OCI-LY3 (cell line): ENCODE results near the gene RSBN1.

Experiments used
- H2AFZ ChIP-seq: fragments of 200-600, 300-600 bp; shearing (Covaris generic); 2 replicates; pipeline ENCODE4 v1.6.0; 2014; ENCODE audit warnings: antibody characterized with exemption, low read depth, low read length
- H3K27ac ChIP-seq: fragments of 200-600, 300-600 bp; sonication (generic); 2 replicates; pipeline ENCODE4 v1.5.1; 2014; ENCODE audit warnings: mild to moderate bottlenecking, low read length, moderate library complexity, mixed read lengths
- H3K27me3 ChIP-seq: fragments of 200-600, 300-600 bp; sonication (generic); 2 replicates; pipeline ENCODE4 v1.6.1; 2014; ENCODE audit warnings: low read depth, low read length, mixed read lengths
- H3K36me3 ChIP-seq: fragments of 200-600, 300-600 bp; sonication (generic); replicated peaks from 2 replicates; pipeline ENCODE3; 2014; ENCODE audit warnings: low read depth, low read length, mixed read lengths
- H3K4me1 ChIP-seq: fragments of 300-600, 200-600 bp; sonication (generic); 2 replicates; pipeline ENCODE4 v1.6.1; 2014; ENCODE audit warnings: low read length, mixed read lengths
- H3K4me2 ChIP-seq: fragments of 200-600, 300-600 bp; sonication (generic); 2 replicates; pipeline ENCODE4 v1.6.1; 2014; ENCODE audit warnings: low read length, mixed read lengths
- H3K4me3 ChIP-seq: fragments of 300-600, 200-600 bp; sonication (generic); 2 replicates; pipeline ENCODE4 v1.5.1; 2014; ENCODE audit warnings: antibody characterized with exemption, mild to moderate bottlenecking, low read length, moderate library complexity
- H3K79me2 ChIP-seq: fragments of 300-600, 200-600 bp; shearing (Covaris generic); 2 replicates; pipeline ENCODE4 v1.6.1; 2014; ENCODE audit warnings: mild to moderate bottlenecking, low read length, mixed read lengths
- H3K9ac ChIP-seq: fragments of 300-600, 200-600 bp; shearing (Covaris generic); 2 replicates; pipeline ENCODE4 v1.6.0; 2014; ENCODE audit warnings: mild to moderate bottlenecking, low read length, moderate library complexity
- H3K9me3 ChIP-seq: fragments of 200-600, 300-600 bp; shearing (Covaris generic); 2 replicates; pipeline ENCODE4 v1.6.1; 2014; ENCODE audit warnings: low read length, mixed read lengths; ENCODE audit not compliant: insufficient read depth
- H4K20me1 ChIP-seq: fragments of 200-600, 300-600 bp; sonication (generic); 2 replicates; pipeline ENCODE4 v1.6.1; 2016; ENCODE audit warnings: low read length, mixed read lengths; ENCODE audit not compliant: insufficient read depth
- EZH2phosphoT487 ChIP-seq: fragments of 200-600 bp; shearing (Covaris generic); IDR thresholded peaks from 2 replicates; pipeline ENCODE4 v1.6.1; 2018; ENCODE audit warnings: antibody characterized with exemption, mixed run types, low read depth
- TF ChIP-seq, protein P1 (sequence below): fragments of 200-600, 300-600 bp; sonication (generic); IDR thresholded peaks from 2 replicates; pipeline ENCODE4 v1.5.1; 2014; ENCODE audit warnings: antibody characterized with exemption, low read length, low read depth

The RSBN1 gene

DNA sequence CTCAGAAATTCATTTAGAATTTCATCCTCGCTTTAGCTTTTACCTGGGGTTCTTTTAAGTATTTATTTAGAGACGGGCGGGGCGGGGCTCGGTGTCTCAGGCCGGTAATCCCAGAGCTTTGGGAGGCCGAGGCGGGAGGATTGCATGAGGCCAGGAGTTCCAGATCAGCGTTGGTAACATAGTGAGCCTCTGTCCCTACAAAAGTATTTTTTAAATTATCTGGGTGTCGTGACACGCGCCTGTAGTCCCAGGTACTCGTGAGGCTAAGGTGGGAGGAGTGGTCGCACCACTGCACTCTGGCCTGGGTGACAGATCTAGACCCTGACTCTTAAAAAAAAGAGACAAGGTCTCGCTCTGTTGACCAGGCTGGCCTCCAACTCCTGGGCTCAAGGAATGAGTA lies 942 bp upstream of the RSBN1 start:
- no peak overlapping the region for H3K27ac ChIP-seq
- peaks cover 6% of the 10 kb centered on the region for H3K36me3 ChIP-seq
- H2AFZ ChIP-seq, result no peak overlapping the region
- H3K4me2 ChIP-seq, result peak overlapping the region; percentile 87
- H3K4me3 ChIP-seq, result peak overlapping the region; percentile 84
- peak overlapping the region; percentile 92; the same call in 1 of the 2 replicates for H3K9ac ChIP-seq
- no peaks in the 10 kb centered on the region for H3K9me3 ChIP-seq
- H3K27me3 ChIP-seq, result no peaks in the 10 kb centered on the region
- TF ChIP-seq EZH2phosphoT487, result no peak
- TF ChIP-seq, protein P1, sequence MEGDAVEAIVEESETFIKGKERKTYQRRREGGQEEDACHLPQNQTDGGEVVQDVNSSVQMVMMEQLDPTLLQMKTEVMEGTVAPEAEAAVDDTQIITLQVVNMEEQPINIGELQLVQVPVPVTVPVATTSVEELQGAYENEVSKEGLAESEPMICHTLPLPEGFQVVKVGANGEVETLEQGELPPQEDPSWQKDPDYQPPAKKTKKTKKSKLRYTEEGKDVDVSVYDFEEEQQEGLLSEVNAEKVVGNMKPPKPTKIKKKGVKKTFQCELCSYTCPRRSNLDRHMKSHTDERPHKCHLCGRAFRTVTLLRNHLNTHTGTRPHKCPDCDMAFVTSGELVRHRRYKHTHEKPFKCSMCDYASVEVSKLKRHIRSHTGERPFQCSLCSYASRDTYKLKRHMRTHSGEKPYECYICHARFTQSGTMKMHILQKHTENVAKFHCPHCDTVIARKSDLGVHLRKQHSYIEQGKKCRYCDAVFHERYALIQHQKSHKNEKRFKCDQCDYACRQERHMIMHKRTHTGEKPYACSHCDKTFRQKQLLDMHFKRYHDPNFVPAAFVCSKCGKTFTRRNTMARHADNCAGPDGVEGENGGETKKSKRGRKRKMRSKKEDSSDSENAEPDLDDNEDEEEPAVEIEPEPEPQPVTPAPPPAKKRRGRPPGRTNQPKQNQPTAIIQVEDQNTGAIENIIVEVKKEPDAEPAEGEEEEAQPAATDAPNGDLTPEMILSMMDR, result no peak
- peaks cover 38% of the 10 kb centered on the region for H3K79me2 ChIP-seq
- H3K4me1 ChIP-seq, result peaks cover 18% of the 10 kb centered on the region
- peaks cover 19% of the 10 kb centered on the region for H4K20me1 ChIP-seq

DNA sequence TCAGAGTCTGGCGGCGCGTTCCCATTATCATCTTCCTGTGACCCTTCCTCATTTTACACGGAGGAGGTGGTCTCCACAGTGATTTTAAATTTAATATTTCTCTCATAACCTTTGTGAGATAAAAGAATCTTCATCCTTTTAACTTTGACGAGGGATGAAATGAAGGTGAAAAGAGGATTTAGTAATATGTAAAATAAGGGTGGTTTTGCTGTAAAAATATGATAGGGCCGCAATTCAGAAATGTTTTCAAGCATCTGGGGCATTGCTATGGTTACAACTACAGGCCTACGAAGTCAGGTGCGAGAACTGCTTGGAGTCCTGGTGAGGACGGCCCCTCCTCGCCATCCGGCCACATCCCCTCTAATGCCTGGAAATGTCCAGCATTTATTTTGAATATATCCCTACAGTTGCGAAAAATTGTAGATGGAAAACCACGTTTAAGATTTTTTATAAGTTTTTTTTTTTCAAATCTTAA lies 422 bp upstream of the RSBN1 start:
- Histone ChIP-seq H2AFZ (peak overlapping the region; percentile 97), H3K9ac (peak overlapping the region; percentile 92), H3K4me3 (peak overlapping the region; percentile 84), H3K36me3 (peaks cover 8% of the 10 kb centered on the region), H3K4me2 (peak overlapping the region; percentile 87), H3K27ac (peak overlapping the region; percentile 83), H3K79me2 (peaks cover 43% of the 10 kb centered on the region), H3K4me1 (peaks cover 18% of the 10 kb centered on the region), H3K27me3 (no peaks in the 10 kb centered on the region), H3K9me3 (no peaks in the 10 kb centered on the region), H4K20me1 (peaks cover 19% of the 10 kb centered on the region)
- TF ChIP-seq EZH2phosphoT487, result no peak
- TF ChIP-seq, protein P1, result no peak

DNA sequence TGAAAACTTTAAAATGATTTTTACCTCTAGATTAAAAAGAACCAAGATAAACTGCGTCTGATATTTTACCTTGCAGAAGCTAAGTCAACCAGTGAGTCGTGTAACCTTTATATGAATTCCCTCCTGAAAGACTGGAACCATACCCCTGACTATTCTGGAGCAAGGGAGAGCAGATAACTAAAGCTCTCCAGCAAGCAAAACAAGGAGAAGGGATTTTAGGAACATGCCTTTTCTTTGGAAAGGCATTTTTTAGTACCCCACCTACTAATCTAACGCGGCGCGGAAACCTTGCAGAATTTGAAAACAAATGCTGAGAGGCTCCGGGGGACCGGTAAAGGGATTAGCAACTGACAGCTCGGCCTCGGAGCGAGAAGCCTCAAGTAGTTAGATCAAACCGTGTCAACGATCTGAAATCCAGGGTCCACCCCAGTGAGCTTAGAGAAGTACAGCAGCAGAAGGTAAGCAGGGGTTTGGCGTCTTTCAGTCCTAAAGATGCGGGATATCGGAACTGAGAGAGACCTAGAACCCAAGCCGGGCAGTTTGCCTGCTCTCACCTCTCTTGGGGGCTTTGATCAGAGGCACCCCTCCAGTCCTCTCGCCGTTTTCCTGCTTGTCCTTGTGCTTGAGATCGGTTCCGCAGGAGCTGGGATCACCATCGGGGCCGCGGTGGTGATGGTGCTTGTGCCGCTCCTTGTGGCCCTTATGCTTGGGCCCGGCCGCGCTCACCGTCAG lies 954 bp downstream of the RSBN1 start:
- Histone ChIP-seq H2AFZ (peak overlapping the region; percentile 32; the same call in 1 of the 2 replicates), H3K9me3 (no peaks in the 10 kb centered on the region), H3K4me3 (peak overlapping the region; percentile 99), H3K79me2 (peaks cover 56% of the 10 kb centered on the region), H4K20me1 (peaks cover 19% of the 10 kb centered on the region), H3K9ac (peak overlapping the region; percentile 77), H3K4me1 (peaks cover 18% of the 10 kb centered on the region), H3K27me3 (no peaks in the 10 kb centered on the region), H3K4me2 (peak overlapping the region; percentile 82), H3K27ac (peak overlapping the region; percentile 58), H3K36me3 (peaks cover 8% of the 10 kb centered on the region)
- TF ChIP-seq, protein P1, result no peak
- TF ChIP-seq EZH2phosphoT487, result no peak

DNA sequence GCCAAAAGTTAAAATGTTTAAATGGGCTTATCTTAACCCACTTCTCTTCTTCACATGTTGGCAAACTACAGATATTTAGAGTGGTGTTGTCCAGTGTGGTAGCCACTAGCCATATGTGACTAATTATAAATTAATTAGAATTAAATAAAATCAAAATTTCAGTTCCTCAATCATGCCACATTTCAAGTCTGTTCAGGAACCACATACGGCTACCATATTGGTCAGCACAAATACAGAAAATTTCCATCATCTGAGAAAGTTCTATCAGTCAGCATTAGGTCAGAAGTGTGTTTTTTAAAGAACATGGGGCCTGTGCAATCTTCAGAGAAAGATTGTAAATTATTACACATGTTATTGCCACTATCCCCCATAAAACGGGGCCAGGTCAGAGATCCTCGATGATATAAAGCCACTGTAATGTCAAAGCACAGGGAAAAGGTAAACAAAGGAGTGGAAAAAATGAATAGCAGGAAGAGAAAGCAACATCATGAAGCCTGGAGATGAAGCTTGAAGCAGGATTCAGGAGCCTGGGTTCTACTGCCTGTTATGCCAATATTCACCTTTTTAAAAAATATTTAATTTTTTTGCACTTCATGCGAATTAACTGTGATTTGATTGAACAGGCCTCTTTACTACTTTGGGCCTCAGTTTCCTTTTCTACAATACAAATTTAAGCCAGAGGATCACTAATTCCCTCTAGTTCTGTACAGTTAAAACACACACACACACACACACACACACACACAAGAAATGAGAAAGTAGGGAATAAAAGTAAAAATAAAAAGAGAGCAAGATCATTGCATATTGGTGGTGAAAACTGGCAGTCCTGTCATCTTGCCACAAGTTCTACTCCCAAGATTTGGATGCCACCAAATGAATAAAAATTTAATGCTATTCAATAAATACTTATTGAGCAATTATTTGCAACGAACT lies 2.3 kb downstream of the RSBN1 start:
- no peak overlapping the region for H3K27ac ChIP-seq
- H3K9ac ChIP-seq, result peak overlapping the region; percentile 77; the same call in 1 of the 2 replicates
- H4K20me1 ChIP-seq, result peaks cover 25% of the 10 kb centered on the region
- H3K4me2 ChIP-seq, result peak overlapping the region; percentile 82
- peaks cover 8% of the 10 kb centered on the region for H3K36me3 ChIP-seq
- peaks cover 70% of the 10 kb centered on the region for H3K79me2 ChIP-seq
- peak overlapping the region; percentile 99 for H3K4me3 ChIP-seq
- TF ChIP-seq EZH2phosphoT487, result no peak
- TF ChIP-seq, protein P1, result no peak
- no peaks in the 10 kb centered on the region for H3K27me3 ChIP-seq
- H3K4me1 ChIP-seq, result peaks cover 18% of the 10 kb centered on the region
- no peaks in the 10 kb centered on the region for H3K9me3 ChIP-seq
- no peak overlapping the region for H2AFZ ChIP-seq
